Neuronal stem cell (in vitro differentiated cells): ENCODE measurements around the gene GRIFIN.

Experiments
- DNase-seq: peaks from one replicate; pipeline ENCODE4 v3.0.0-alpha.2; 2013; ENCODE audit warnings: low spot score
- H2AFZ ChIP-seq: one replicate; pipeline ENCODE4 v1.6.1; 2013; ENCODE audit warnings: mild to moderate bottlenecking, low read length, inconsistent platforms
- H2AK5ac ChIP-seq: 2 replicates; pipeline ENCODE4 v1.6.1; 2013; ENCODE audit warnings: low read depth, mild to moderate bottlenecking, inconsistent platforms, low read length, moderate library complexity, mixed read lengths
- H2BK120ac ChIP-seq: 2 replicates; pipeline ENCODE4 v1.6.1; 2013; ENCODE audit warnings: low read depth, mild to moderate bottlenecking, inconsistent platforms, low read length, moderate library complexity, mixed read lengths
- H2BK12ac ChIP-seq: one replicate; pipeline ENCODE4 v1.6.1; 2013; ENCODE audit warnings: low read length, inconsistent platforms
- H2BK15ac ChIP-seq: 2 replicates; pipeline ENCODE4 v1.6.1; 2013; ENCODE audit warnings: mild to moderate bottlenecking, low read length, inconsistent platforms, mixed read lengths
- H2BK5ac ChIP-seq: one replicate; pipeline ENCODE4 v1.6.1; 2013; ENCODE audit warnings: inconsistent platforms, mild to moderate bottlenecking, low read length, moderate library complexity
- H3K14ac ChIP-seq: one replicate; pipeline ENCODE4 v1.6.1; 2013; ENCODE audit warnings: low read length, inconsistent platforms
- H3K18ac ChIP-seq: 2 replicates; pipeline ENCODE4 v1.6.1; 2013; ENCODE audit warnings: low read length, inconsistent platforms
- H3K23ac ChIP-seq: 2 replicates; pipeline ENCODE4 v1.6.1; 2013; ENCODE audit warnings: low read depth, mild to moderate bottlenecking, mixed read lengths, low read length, inconsistent platforms; ENCODE audit not compliant: poor library complexity
- H3K27ac ChIP-seq: replicated peaks from 3 replicates; pipeline ENCODE4 v1.5.1; 2013; ENCODE audit warnings: low read length, inconsistent platforms
- H3K27me3 ChIP-seq, 3 experiments: 2 replicates each; pipeline ENCODE4 v1.6.1; 2013; ENCODE audit warnings: low read length in 3 of 3, mild to moderate bottlenecking in 2 of 3, inconsistent platforms in 1 of 3, low read depth in 1 of 3, mixed read lengths in 1 of 3, moderate library complexity in 1 of 3; ENCODE audit not compliant: control insufficient read depth in 3 of 3, insufficient read depth in 3 of 3
- H3K36me3 ChIP-seq, 2 donors: replicated peaks in 1 of 2; 2 replicates each; pipeline ENCODE4 v1.6.1; 2013; ENCODE audit warnings: low read length in 2 of 2; ENCODE audit not compliant: control insufficient read depth in 2 of 2, insufficient read depth in 2 of 2
- H3K4ac ChIP-seq: 2 replicates; pipeline ENCODE4 v1.6.1; 2013; ENCODE audit warnings: inconsistent platforms, mild to moderate bottlenecking, low read length, moderate library complexity
- H3K4me1 ChIP-seq, 2 donors: 1 replicate in 1 of 2; 2 replicates in 1 of 2; pipeline ENCODE4 v1.6.1; 2013; ENCODE audit warnings: low read length in 2 of 2, low read depth in 1 of 2; ENCODE audit not compliant: control insufficient read depth in 2 of 2, insufficient read depth in 1 of 2
- H3K4me2 ChIP-seq: one replicate; pipeline ENCODE4 v1.6.1; 2013; ENCODE audit warnings: mild to moderate bottlenecking, low read length, inconsistent platforms; ENCODE audit not compliant: insufficient read depth, poor library complexity, severe bottlenecking
- H3K4me3 ChIP-seq, 2 donors: 2 replicates each; pipeline ENCODE4 v1.5.1; 2013; ENCODE audit warnings: low read length in 2 of 2, mild to moderate bottlenecking in 2 of 2, inconsistent platforms in 1 of 2, moderate library complexity in 1 of 2
- H3K79me1 ChIP-seq: one replicate; pipeline ENCODE4 v1.6.1; 2013; ENCODE audit warnings: low read depth, mild to moderate bottlenecking, inconsistent platforms, low read length, moderate library complexity
- H3K9ac ChIP-seq: one replicate; pipeline ENCODE4 v1.6.1; 2013; ENCODE audit warnings: mild to moderate bottlenecking, low read depth, low read length, inconsistent platforms; ENCODE audit not compliant: poor library complexity
- H3K9me3 ChIP-seq, 2 donors: replicated peaks in 1 of 2; 2 replicates each; pipeline versions ENCODE3 to v1.6.1; 2013; ENCODE audit warnings: low read length in 2 of 2, mild to moderate bottlenecking in 2 of 2, inconsistent platforms in 1 of 2, low read depth in 1 of 2, mixed read lengths in 1 of 2, moderate library complexity in 1 of 2; ENCODE audit not compliant: control insufficient read depth in 2 of 2, insufficient read depth in 1 of 2
- H4K8ac ChIP-seq: one replicate; pipeline ENCODE4 v1.6.1; 2013; ENCODE audit warnings: low read depth, mild to moderate bottlenecking, inconsistent platforms, low read length, moderate library complexity
- H4K91ac ChIP-seq: one replicate; pipeline ENCODE4 v1.6.1; 2013; ENCODE audit warnings: low read length, low read depth, mild to moderate bottlenecking, inconsistent platforms; ENCODE audit not compliant: poor library complexity
- WGBS, 2 donors: extraction: QIAGEN DNeasy Blood & Tissue Kit; methylation state at CpG; one replicate each; pipeline ENCODE4 v1.1.7; 2013; ENCODE audit warnings: missing lambda C conversion rate in 2 of 2, mixed read lengths in 1 of 2; ENCODE audit not compliant: insufficient read length in 2 of 2, insufficient replicate concordance in 1 of 2; ENCODE audit errors: extremely low coverage in 2 of 2; 5-methylcytosine and 5-hydroxymethylcytosine counted together

The GRIFIN gene

DNA sequence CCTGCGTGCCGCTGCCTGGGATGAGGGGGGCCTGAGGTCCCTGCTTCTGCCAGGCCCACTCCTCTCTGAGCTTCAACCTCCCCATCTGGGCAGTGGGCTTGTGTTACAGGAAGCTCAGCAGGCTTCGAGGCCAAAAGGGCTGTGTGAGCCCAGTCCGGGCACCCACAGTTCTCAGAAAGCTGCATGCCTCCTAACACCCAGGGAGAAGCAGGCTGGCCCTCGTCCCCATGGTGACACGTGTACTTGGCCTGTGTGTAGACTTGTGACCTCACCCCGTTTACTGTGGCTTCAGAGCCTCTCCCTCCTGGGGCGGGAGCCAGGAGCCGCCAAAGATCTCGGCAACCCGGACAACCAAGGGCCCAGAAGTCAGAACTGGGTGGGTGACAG, 2.2 kb upstream of the GRIFIN start:
- WGBS, 2 donors: no CpG with 5 or more reads among the region's 11 CpGs
- H3K4me1 ChIP-seq: peaks cover 24 to 32% of the 10 kb centered on the region in 2 donors
- no peak overlapping the region for H3K4me2 ChIP-seq
- no peaks in the 10 kb centered on the region for H3K79me1 ChIP-seq
- H3K14ac ChIP-seq: peak overlapping the region; percentile 3
- H2BK12ac ChIP-seq: peak overlapping the region; percentile 97
- DNase-seq: no peak
- no peaks in the 10 kb centered on the region for H3K36me3 ChIP-seq
- peak overlapping the region; percentile 28 for H3K4ac ChIP-seq
- peak overlapping the region; percentile 96 for H3K18ac ChIP-seq
- no peak overlapping the region for H3K4me3 ChIP-seq
- H3K27ac ChIP-seq: no peak overlapping the region
- H2BK15ac ChIP-seq: peak overlapping the region; percentile 90
- H2BK120ac ChIP-seq: peak overlapping the region; percentile 25
- H2AFZ ChIP-seq: peak overlapping the region; percentile 95
- no peak overlapping the region for H3K23ac ChIP-seq
- H2BK5ac ChIP-seq: peak overlapping the region; percentile 87
- H3K9ac ChIP-seq: no peak overlapping the region
- no peak overlapping the region for H4K8ac ChIP-seq
- peaks cover 4 to 5% of the 10 kb centered on the region in 2 donors for H3K9me3 ChIP-seq
- H2AK5ac ChIP-seq: peak overlapping the region; percentile 65
- no peak overlapping the region for H4K91ac ChIP-seq
- no peaks in the 10 kb centered on the region for H3K27me3 ChIP-seq

DNA sequence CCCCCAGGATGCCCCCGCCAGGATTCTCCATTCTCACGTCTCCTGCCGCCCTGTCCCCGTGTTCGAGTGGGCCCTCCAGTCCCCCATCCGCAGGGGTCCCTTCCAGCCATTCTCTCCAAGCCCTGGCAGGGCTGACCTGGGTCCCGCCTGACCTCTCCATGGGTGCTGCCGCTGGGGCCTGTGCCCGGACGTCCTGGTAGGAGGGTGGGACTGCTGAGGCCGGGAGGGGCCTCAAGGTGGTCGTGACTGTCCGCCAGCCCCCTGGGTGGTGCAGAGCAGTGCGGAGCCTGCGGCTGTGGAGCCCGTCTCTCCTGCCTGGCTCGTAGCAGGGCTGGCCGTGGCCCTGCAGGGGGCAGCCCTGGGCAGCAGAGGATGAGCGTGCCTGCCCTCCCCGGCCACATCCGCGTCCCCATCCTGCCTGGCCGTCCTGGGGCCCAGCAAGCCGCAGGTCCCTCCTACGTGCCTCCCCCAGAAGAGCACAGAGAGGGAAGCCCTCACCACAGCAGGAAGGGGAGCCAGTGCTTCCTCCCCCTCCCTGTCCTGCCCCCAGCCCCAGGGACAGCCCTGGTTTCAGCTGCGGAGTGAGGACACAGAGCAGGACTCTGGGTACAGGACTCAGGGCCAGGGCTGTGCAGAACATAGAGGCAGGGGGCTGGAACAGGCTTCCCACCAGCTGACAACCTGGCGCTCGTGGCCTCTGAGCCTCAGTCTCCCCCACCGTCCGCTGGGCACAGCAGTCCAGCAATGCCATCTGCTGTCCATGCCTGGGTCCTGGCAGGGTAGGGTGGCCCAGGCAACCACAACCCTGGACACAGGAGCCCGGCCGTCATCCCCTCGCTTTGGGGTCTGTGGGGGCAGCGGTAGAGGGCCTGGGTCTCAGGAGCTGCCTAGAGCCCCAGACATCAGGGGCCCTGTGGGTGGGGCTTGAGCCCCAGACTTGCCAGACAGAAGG, 1.5 kb upstream of the GRIFIN start:
- Histone ChIP-seq H3K23ac (peak overlapping the region; percentile 81), H2BK15ac (peak overlapping the region; percentile 90), H2AFZ (peak overlapping the region; percentile 95), H3K4me1 (peaks cover 24 to 34% of the 10 kb centered on the region in 2 donors), H3K9ac (peak overlapping the region; percentile 81), H2BK5ac (peak overlapping the region; percentile 87), H3K4me2 (no peak overlapping the region), H3K14ac (peak overlapping the region; percentile 3), H3K4ac (peak overlapping the region; percentile 55), H2BK120ac (no peak overlapping the region), H2BK12ac (peak overlapping the region; percentile 97), H3K36me3 (no peaks in the 10 kb centered on the region), H3K27me3 (no peaks in the 10 kb centered on the region), H3K27ac (no peak overlapping the region), H4K8ac (no peak overlapping the region), H3K79me1 (no peaks in the 10 kb centered on the region), H3K18ac (peak overlapping the region; percentile 96), H2AK5ac (peak overlapping the region; percentile 65), H4K91ac (peak overlapping the region; percentile 44), H3K9me3 (peaks cover 2% of the 10 kb centered on the region in 2 donors), H3K4me3 (peak overlapping the region in 1 of 2 donors; percentile 23)
- DNase-seq: no peak
- WGBS, 2 donors: no CpG with 5 or more reads among the region's 34 CpGs

DNA sequence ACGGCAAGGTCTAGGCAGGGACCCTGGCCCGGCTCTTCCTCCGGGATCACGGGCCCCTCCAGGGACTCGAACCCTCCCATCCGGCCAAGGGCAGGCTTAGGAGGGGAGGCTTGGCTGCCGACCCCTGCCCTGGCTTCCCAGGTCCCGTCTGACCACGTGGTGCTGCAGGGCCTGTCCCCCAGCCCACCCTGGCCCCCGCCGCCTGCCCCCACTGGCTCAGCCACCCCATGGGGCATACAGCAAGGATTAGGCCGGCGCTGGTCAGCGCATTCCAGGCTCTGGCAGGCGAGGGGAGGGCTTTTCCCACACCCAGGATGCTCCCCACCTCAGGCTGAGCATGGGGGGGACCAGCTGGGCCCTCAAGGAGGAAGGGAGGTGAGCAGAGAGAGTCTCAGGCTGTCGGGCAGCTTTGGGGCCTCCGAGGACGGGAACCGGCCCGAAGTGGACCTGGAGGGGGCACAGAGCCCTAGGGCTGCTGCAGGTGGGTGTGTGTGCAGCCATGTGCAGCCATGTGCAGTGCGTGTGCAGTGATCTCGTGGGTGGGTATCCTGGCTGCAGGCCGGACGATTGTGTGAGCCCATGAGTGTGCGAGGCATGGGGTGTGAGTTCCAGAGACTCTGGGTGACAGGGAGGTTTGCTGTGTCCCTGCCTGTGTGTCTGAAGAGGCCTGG, 713 bp upstream of the GRIFIN start:
- Histone ChIP-seq H2BK5ac (peak overlapping the region; percentile 87), H2BK120ac (peak overlapping the region; percentile 82), H2AFZ (peak overlapping the region; percentile 95), H2AK5ac (peak overlapping the region; percentile 22), H3K9me3 (no peaks in the 10 kb centered on the region), H3K27ac (no peak overlapping the region), H3K4me3 (no peak overlapping the region), H2BK12ac (peak overlapping the region; percentile 70), H4K8ac (no peak overlapping the region), H3K36me3 (no peaks in the 10 kb centered on the region), H2BK15ac (peak overlapping the region; percentile 79), H3K4me1 (peaks cover 24 to 35% of the 10 kb centered on the region in 2 donors), H3K18ac (peak overlapping the region; percentile 88), H3K4me2 (no peak overlapping the region), H3K4ac (peak overlapping the region; percentile 78), H3K9ac (peak overlapping the region; percentile 73), H4K91ac (no peak overlapping the region), H3K79me1 (no peaks in the 10 kb centered on the region), H3K23ac (no peak overlapping the region), H3K14ac (peak overlapping the region; percentile 39), H3K27me3 (no peaks in the 10 kb centered on the region)
- no peak for DNase-seq
- WGBS, 2 donors: no CpG with 5 or more reads among the region's 25 CpGs

DNA sequence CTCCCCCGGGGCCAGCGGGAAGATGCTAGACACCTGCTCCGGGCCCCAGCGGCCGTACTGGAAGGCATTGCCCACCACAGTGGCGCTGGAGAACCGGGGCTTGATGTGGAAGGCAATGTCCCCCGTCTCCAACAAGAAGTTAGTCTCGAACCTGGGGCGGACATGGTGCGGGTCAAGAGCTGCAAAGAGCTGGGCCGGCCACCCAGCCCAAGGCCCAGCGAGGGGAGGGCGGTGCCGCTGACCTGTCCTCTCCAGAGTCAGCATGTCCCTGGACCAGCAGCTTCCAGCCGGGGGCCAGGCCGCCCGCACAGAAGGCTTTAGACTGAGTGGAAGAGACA, 551 bp downstream of the GRIFIN start:
- no peak overlapping the region for H4K8ac ChIP-seq
- WGBS, 2 donors: no CpG with 5 or more reads among the region's 18 CpGs
- no peak overlapping the region for H3K23ac ChIP-seq
- H2BK120ac ChIP-seq: peak overlapping the region; percentile 90
- H2BK5ac ChIP-seq: peak overlapping the region; percentile 60
- peak overlapping the region; percentile 91 for H2BK12ac ChIP-seq
- no peak overlapping the region for H3K4me3 ChIP-seq
- no peaks in the 10 kb centered on the region for H3K27me3 ChIP-seq
- H2BK15ac ChIP-seq: peak overlapping the region; percentile 79
- H3K27ac ChIP-seq: no peak overlapping the region
- H3K4me1 ChIP-seq: peaks cover 32 to 42% of the 10 kb centered on the region in 2 donors
- H3K79me1 ChIP-seq: no peaks in the 10 kb centered on the region
- DNase-seq: no peak
- H3K9me3 ChIP-seq: no peaks in the 10 kb centered on the region
- H3K4me2 ChIP-seq: no peak overlapping the region
- H2AK5ac ChIP-seq: peak overlapping the region; percentile 99
- no peak overlapping the region for H3K14ac ChIP-seq
- H3K9ac ChIP-seq: no peak overlapping the region
- no peak overlapping the region for H4K91ac ChIP-seq
- H3K36me3 ChIP-seq: no peaks in the 10 kb centered on the region
- H3K18ac ChIP-seq: peak overlapping the region; percentile 86
- peak overlapping the region; percentile 3 for H3K4ac ChIP-seq
- no peak overlapping the region for H2AFZ ChIP-seq
